Osteocyte (in vitro differentiated cells): ENCODE results near the gene RNF207. TPM values are rescaled to one million over a fixed set of nuclear protein-coding genes. Genes with fewer than 3 reads are reported as not detected.

Experiments used
- DNase-seq: peaks from one replicate; pipeline ENCODE4 v3.0.0; 2021; ENCODE audit warnings: mixed read lengths; ENCODE audit not compliant: unreplicated experiment; ENCODE audit errors: extremely low spot score
- H3K27ac Mint-ChIP-seq: one replicate; pipeline ENCODE4 v1.8.0; 2021; ENCODE audit warnings: mild to moderate bottlenecking, mixed read lengths; ENCODE audit not compliant: unreplicated experiment
- H3K27me3 Mint-ChIP-seq: one replicate; pipeline ENCODE4 v1.8.0; 2021; ENCODE audit warnings: mixed read lengths; ENCODE audit not compliant: unreplicated experiment
- H3K36me3 Mint-ChIP-seq: one replicate; pipeline ENCODE4 v1.8.0; 2021; ENCODE audit warnings: mixed read lengths; ENCODE audit not compliant: unreplicated experiment
- H3K4me1 Mint-ChIP-seq: one replicate; pipeline ENCODE4 v1.8.0; 2021; ENCODE audit warnings: mixed read lengths; ENCODE audit not compliant: unreplicated experiment
- H3K4me3 Mint-ChIP-seq: one replicate; pipeline ENCODE4 v1.8.0; 2021; ENCODE audit warnings: mild to moderate bottlenecking, moderate library complexity, mixed read lengths; ENCODE audit not compliant: unreplicated experiment
- H3K9me3 Mint-ChIP-seq: one replicate; pipeline ENCODE4 v1.8.0; 2021; ENCODE audit warnings: mixed read lengths; ENCODE audit not compliant: unreplicated experiment
- CTCF ChIP-seq: fragments of 200-600 bp; sonication (generic); IDR thresholded peaks from 2 replicates; pipeline ENCODE4 v1.5.0; 2021; ENCODE audit warnings: antibody characterized with exemption, mild to moderate bottlenecking, moderate library complexity
- total RNA-seq: library from RNA; stranded (reverse); gene quantifications from 2 replicates; pipeline ENCODE4 v1.2.1, GENCODE V29; 2021

Gene RNF207
- total RNA-seq, 1 donor from 2014 or later, result 12.4 TPM

- Mint-ChIP-seq H3K9me3 (no peaks in the 10 kb centered on the region), H3K4me1 (peaks cover 4% of the 10 kb centered on the region), H3K4me3 (no peak overlapping the region), H3K36me3 (no peaks in the 10 kb centered on the region), H3K27me3 (peaks cover 28% of the 10 kb centered on the region), H3K27ac (no peak overlapping the region)
- DNase-seq, result no peak
- TF ChIP-seq CTCF, result no peak
Observed at GRCh38 chr1:6175411-6175828, 30.5 kb upstream of the RNF207 start.

- Mint-ChIP-seq H3K36me3 (no peaks in the 10 kb centered on the region), H3K27me3 (peaks cover 41% of the 10 kb centered on the region), H3K4me1 (peaks cover 14% of the 10 kb centered on the region), H3K9me3 (no peaks in the 10 kb centered on the region), H3K4me3 (no peak overlapping the region), H3K27ac (no peak overlapping the region)
- no peak for TF ChIP-seq CTCF
- DNase-seq, result no peak
Observed at GRCh38 chr1:6176779-6177178, 29.1 kb upstream of the RNF207 start.

GRCh38 chr1:6177681-6178380 lies 28.1 kb upstream of the RNF207 start:
- Mint-ChIP-seq H3K9me3 (no peaks in the 10 kb centered on the region), H3K27me3 (peaks cover 48% of the 10 kb centered on the region), H3K4me3 (no peak overlapping the region), H3K36me3 (no peaks in the 10 kb centered on the region), H3K4me1 (peaks cover 15% of the 10 kb centered on the region), H3K27ac (no peak overlapping the region)
- TF ChIP-seq CTCF, result no peak
- no peak for DNase-seq

- H3K27me3 Mint-ChIP-seq, result peaks cover 51% of the 10 kb centered on the region
- peak overlapping the region; percentile 69 for H3K4me3 Mint-ChIP-seq
- peaks cover under 1% of the 10 kb centered on the region for H3K36me3 Mint-ChIP-seq
- H3K4me1 Mint-ChIP-seq, result peaks cover 17% of the 10 kb centered on the region
- no peaks in the 10 kb centered on the region for H3K9me3 Mint-ChIP-seq
- no peak for TF ChIP-seq CTCF
- no peak overlapping the region for H3K27ac Mint-ChIP-seq
- no peak for DNase-seq
Observed at GRCh38 chr1:6178751-6179563, 27.0 kb upstream of the RNF207 start.

- no peak for TF ChIP-seq CTCF
- H3K27me3 Mint-ChIP-seq, result peaks cover 51% of the 10 kb centered on the region
- no peak overlapping the region for H3K4me3 Mint-ChIP-seq
- peaks cover 8% of the 10 kb centered on the region for H3K36me3 Mint-ChIP-seq
- H3K9me3 Mint-ChIP-seq, result no peaks in the 10 kb centered on the region
- peaks cover 17% of the 10 kb centered on the region for H3K4me1 Mint-ChIP-seq
- no peak for DNase-seq
- H3K27ac Mint-ChIP-seq, result no peak overlapping the region
Observed at GRCh38 chr1:6179564-6180175, 26.2 kb upstream of the RNF207 start.
